Skeletal muscle tissue (tissue), 4 donors: ENCODE data around the gene VPS54. TPM values are rescaled to one million over a fixed set of nuclear protein-coding genes. Genes with fewer than 3 reads are reported as not detected.
"Not testable (repeated sequence)": the region's sequence is repeated elsewhere in the genome, so short reads cannot be mapped to it uniquely, and the experiment has no call there.

Source experiments
- H3K27ac ChIP-seq: one replicate; pipeline ENCODE4 v1.7.0; 2013; ENCODE audit warnings: mild to moderate bottlenecking, low read depth, low read length, inconsistent platforms
- H3K27me3 ChIP-seq, 3 donors: one replicate each; pipeline ENCODE4 v1.7.0; 2013; ENCODE audit warnings: low read length in 3 of 3; ENCODE audit not compliant: control insufficient read depth in 3 of 3, insufficient read depth in 3 of 3
- H3K36me3 ChIP-seq, 3 donors: one replicate each; pipeline ENCODE4 v1.7.0; 2013; ENCODE audit warnings: low read length in 3 of 3; ENCODE audit not compliant: control insufficient read depth in 3 of 3, insufficient read depth in 3 of 3
- H3K4me1 ChIP-seq, 3 donors: one replicate each; pipeline ENCODE4 v1.7.0; 2013; ENCODE audit warnings: low read length in 3 of 3, mild to moderate bottlenecking in 3 of 3; ENCODE audit not compliant: control insufficient read depth in 3 of 3, insufficient read depth in 3 of 3
- H3K4me3 ChIP-seq, 3 donors: one replicate each; pipeline ENCODE4 v1.7.0; 2013; ENCODE audit warnings: low read length in 3 of 3
- H3K9ac ChIP-seq, 3 donors: one replicate each; pipeline ENCODE4 v1.7.0; 2013; ENCODE audit warnings: low read length in 3 of 3, mild to moderate bottlenecking in 3 of 3, moderate library complexity in 2 of 3, low read depth in 1 of 3
- H3K9me3 ChIP-seq, 3 donors: one replicate each; pipeline ENCODE4 v1.7.0; 2013; ENCODE audit warnings: low read length in 3 of 3; ENCODE audit not compliant: control insufficient read depth in 3 of 3
- total RNA-seq: library from RNA; depleted of rRNA; stranded (reverse); fragments of >200 nt; gene quantifications from one replicate; pipeline ENCODE4 v1.2.3, GENCODE V29; 2014
- donor health status: Osteomylitis.

Gene VPS54
- total RNA-seq, 1 donor from 2014 or later, result 25.1 TPM

DNA sequence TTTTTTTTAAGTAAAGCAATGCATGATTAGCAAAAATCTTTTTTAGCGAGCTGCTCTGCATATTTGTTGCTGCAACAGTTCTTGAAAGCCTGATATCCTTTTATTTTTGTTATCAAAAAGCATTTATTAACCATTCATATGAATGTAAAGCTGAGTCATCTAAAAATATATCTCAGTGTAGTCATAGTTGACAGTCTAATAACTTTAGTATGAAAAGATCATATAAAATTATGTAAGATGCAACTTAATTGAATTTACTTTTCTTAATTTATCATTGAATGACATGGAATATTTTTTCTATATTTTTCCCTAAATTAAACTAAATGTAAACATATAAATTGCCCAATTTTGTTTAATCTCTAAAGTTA is 169.0 kb downstream of the VPS54 start:
- Histone ChIP-seq H3K4me1 (peaks cover 60 to 67% (median 61%) of the 10 kb centered on the region in 3 donors), H3K27ac (peak overlapping the region; percentile 1), H3K4me3 (no peak overlapping the region)

DNA sequence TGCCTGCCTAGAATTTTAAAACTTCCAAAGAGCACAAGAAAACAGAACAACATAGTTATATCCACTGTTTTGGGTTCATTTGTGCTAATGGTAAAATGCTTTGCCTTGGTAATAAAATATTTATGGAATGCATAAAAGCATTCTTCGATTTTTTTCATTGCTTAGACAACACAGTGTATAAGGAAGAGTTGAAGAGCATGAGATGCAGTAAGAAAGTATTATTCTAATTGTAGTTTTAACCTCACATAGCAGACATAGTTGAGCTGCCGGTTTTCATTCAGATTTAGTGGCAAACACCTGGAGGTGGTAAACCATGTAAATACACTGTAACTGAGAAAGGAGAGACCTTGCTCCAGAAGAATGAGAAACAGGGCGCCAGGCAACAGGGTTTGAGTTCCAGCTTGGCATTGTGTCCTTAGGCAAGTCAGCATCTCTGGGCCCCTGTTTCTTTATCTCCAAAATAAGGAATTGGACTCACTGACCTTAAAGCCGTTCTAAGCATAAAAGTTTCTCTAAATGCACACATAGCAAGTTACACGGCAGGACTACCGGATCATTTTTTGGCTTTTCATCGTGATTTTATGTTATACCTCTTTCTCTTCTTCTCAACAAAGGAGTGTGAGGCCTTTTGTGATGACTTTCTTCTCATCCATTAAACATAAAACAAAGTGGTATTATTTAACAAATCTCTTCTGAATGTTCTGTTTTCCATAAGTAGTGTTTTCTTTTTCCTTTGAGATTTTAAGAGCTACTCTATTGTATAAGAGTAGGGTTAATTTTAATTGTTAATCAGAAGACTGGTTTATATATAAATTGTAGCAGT is 169.6 kb downstream of the VPS54 start:
- Histone ChIP-seq H3K4me1 (peaks cover 60 to 70% (median 64%) of the 10 kb centered on the region in 3 donors), H3K36me3 (no peaks in the 10 kb centered on the region), H3K9ac (peak overlapping the region in 1 of 3 donors; percentile 3), H3K27ac (peak overlapping the region; percentile 1), H3K27me3 (no peaks in the 10 kb centered on the region), H3K9me3 (no peaks in the 10 kb centered on the region), H3K4me3 (peak overlapping the region in 1 of 3 donors; percentile 6)

More for the DNA sequence above, 169.0 kb downstream of the VPS54 start:
- no peaks in the 10 kb centered on the region for H3K27me3 ChIP-seq
- H3K9me3 ChIP-seq, result no peaks in the 10 kb centered on the region
- H3K9ac ChIP-seq, result no peak overlapping the region
- no peaks in the 10 kb centered on the region for H3K36me3 ChIP-seq

DNA sequence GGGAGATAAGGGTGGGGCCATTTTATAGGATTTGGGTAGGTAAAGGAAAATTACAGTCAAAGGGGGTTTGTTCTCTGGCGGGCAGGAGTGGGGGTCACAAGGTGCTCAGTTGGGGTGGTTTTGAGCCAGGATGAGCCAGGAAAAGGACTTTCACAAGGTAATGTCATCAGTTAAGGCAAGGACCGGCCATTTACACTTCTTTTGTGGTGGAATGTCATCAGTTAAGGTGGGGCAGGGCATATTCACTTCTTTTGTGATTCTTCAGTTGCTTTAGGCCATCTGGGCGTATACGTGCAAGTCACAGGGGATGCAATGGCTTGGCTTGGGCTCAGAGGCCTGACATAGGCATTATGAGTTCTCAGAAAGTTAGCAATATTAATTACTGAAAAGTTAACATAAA is 171.7 kb downstream of the VPS54 start:
- not testable (repeated sequence) for H3K27me3 ChIP-seq, H3K36me3 ChIP-seq, H3K27ac ChIP-seq, H3K4me3 ChIP-seq, H3K9me3 ChIP-seq, H3K9ac ChIP-seq
- peaks cover 44 to 61% (median 56%) of the 10 kb centered on the region in 3 donors for H3K4me1 ChIP-seq

GRCh38 chr2:63846487-63846886 is 172.7 kb downstream of the VPS54 start:
- Histone ChIP-seq H3K9ac (no peak overlapping the region), H3K4me3 (peak overlapping the region in 1 of 3 donors; percentile 3), H3K36me3 (no peaks in the 10 kb centered on the region), H3K9me3 (no peaks in the 10 kb centered on the region), H3K27me3 (no peaks in the 10 kb centered on the region), H3K27ac (no peak overlapping the region), H3K4me1 (peaks cover 34 to 50% (median 46%) of the 10 kb centered on the region in 3 donors)

- H3K9me3 ChIP-seq, result no peaks in the 10 kb centered on the region
- no peak overlapping the region for H3K27ac ChIP-seq
- H3K4me3 ChIP-seq, result peak overlapping the region; percentile 6 to 41 (median 17)
- H3K4me1 ChIP-seq, result peaks cover 29 to 48% (median 45%) of the 10 kb centered on the region in 3 donors
- H3K27me3 ChIP-seq, result no peaks in the 10 kb centered on the region
- no peaks in the 10 kb centered on the region for H3K36me3 ChIP-seq
- no peak overlapping the region for H3K9ac ChIP-seq
These were observed 173.4 kb downstream of the VPS54 start for GRCh38 chr2:63845866-63846265.

GRCh38 chr2:63844616-63845015 is 174.6 kb downstream of the VPS54 start:
- H3K27me3 ChIP-seq, result no peaks in the 10 kb centered on the region
- no peaks in the 10 kb centered on the region for H3K9me3 ChIP-seq
- peak overlapping the region; percentile 99 for H3K27ac ChIP-seq
- H3K4me3 ChIP-seq, result peak overlapping the region; percentile 46 to 99 (median 91)
- H3K4me1 ChIP-seq, result peaks cover 27 to 48% (median 46%) of the 10 kb centered on the region in 3 donors
- H3K36me3 ChIP-seq, result no peaks in the 10 kb centered on the region
- peak overlapping the region; percentile 45 to 99 (median 98) for H3K9ac ChIP-seq

GRCh38 chr2:63843791-63844190 is 175.4 kb downstream of the VPS54 start:
- Histone ChIP-seq H3K4me1 (peaks cover 22 to 43% (median 40%) of the 10 kb centered on the region in 3 donors), H3K27me3 (no peaks in the 10 kb centered on the region)

GRCh38 chr2:63843093-63843492 is 176.1 kb downstream of the VPS54 start:
- Histone ChIP-seq H3K36me3 (no peaks in the 10 kb centered on the region), H3K9me3 (no peaks in the 10 kb centered on the region), H3K4me1 (peaks cover 22 to 40% (median 36%) of the 10 kb centered on the region in 3 donors), H3K4me3 (peak overlapping the region; percentile 91 to 99 (median 91)), H3K27me3 (no peaks in the 10 kb centered on the region), H3K27ac (peak overlapping the region; percentile 99), H3K9ac (peak overlapping the region; percentile 98 to 100 (median 99))

More at GRCh38 chr2:63843791-63844190, 175.4 kb downstream of the VPS54 start:
- peak overlapping the region; percentile 98 to 100 (median 99) for H3K9ac ChIP-seq
- peak overlapping the region; percentile 99 for H3K27ac ChIP-seq
- no peaks in the 10 kb centered on the region for H3K36me3 ChIP-seq
- peak overlapping the region; percentile 91 to 99 (median 91) for H3K4me3 ChIP-seq
- H3K9me3 ChIP-seq, result no peaks in the 10 kb centered on the region

DNA sequence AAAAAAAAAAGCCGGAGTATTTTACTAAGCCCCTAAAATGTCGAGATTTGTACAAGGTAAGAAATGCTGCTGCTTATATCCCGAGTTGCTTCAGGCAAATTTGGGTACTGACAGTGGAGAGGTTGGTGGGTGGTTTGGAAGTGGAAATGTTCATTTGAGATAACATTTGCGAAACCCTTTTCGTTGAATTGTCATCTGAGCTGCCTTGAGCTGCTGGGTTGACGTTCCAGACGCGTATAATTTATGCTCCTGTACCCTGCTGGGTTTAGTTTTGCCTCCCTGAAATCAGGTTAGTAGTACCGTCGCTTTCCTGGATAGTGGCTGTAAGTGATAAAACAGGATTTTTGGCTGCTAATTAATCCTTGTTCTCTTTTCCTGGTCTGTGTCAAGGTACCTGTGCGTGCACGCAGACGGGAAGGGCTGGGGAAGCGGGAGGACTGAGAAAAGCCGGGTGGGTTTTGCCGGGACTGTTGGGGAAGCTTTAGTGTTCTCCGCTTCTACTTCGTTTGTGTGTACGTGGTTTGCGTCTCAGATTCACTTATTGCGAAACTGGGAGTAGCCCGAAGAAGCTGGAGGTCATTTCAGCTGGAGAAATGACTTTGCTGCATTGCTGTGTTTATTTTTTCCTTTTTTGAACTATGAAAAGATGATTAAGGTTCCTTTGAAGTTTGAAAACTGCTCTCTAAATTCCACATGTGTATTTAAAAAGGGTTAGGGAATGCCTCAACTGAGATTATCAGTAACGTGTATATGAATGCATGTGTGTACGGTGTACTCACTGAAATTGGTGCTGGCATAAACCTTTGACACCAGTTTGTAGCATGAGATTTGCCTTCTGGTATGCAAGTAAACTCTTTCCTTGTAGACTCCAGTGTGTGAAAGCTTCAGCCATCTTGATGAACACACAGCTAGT is 176.8 kb downstream of the VPS54 start:
- peak overlapping the region; percentile 98 to 100 (median 99) for H3K9ac ChIP-seq
- H3K9me3 ChIP-seq, result no peaks in the 10 kb centered on the region
- no peaks in the 10 kb centered on the region for H3K27me3 ChIP-seq
- H3K4me3 ChIP-seq, result peak overlapping the region; percentile 91 to 99 (median 91)
- no peaks in the 10 kb centered on the region for H3K36me3 ChIP-seq
- peak overlapping the region; percentile 99 for H3K27ac ChIP-seq
- peaks cover 23 to 40% (median 37%) of the 10 kb centered on the region in 3 donors for H3K4me1 ChIP-seq
